ENCODE measurements around the gene ALDH3B1.

Gene ALDH3B1

GRCh38 chr11:68065841-68066240 lies 55.7 kb downstream of the ALDH3B1 start:
- Histone ChIP-seq H3K27me3 (ENCODE audit: insufficient read depth, low read length, poor library complexity, severe bottlenecking) (no peaks in the 10 kb centered on the region), H3K4me1 (ENCODE audit: insufficient read depth, low read length, poor library complexity, severe bottlenecking) (no peaks in the 10 kb centered on the region), H2AFZ (ENCODE audit: low read length) (no peak overlapping the region), H3K9me2 (replicated peaks; ENCODE audit: low read depth, low read length) (no peaks in the 10 kb centered on the region), H3K79me2 (ENCODE audit: insufficient read depth, low read length) (no peaks in the 10 kb centered on the region), H4K20me1 (ENCODE audit: insufficient read depth, low read length, poor library complexity, severe bottlenecking) (no peaks in the 10 kb centered on the region), H3K9me3 (ENCODE audit: insufficient read depth, low read depth, low read length) (no peaks in the 10 kb centered on the region), H3K4me3 (ENCODE audit: low read length, poor library complexity, severe bottlenecking) (no peak overlapping the region), H3K9ac (ENCODE audit: low read depth, low read length, poor library complexity, severe bottlenecking) (no peak overlapping the region), H3K36me3 (ENCODE audit: insufficient read depth, low read length) (peaks cover 97% of the 10 kb centered on the region; the same call in 1 of the 2 replicates), H3K4me2 (ENCODE audit: low read depth, low read length, poor library complexity, severe bottlenecking) (no peak overlapping the region), H3F3A (ENCODE audit: low read depth) (no peaks in the 10 kb centered on the region)
- TF ChIP-seq CTCF (conservative IDR thresholded peaks at IDR 0.05; ENCODE audit: low read length) (no peak), EZH2phosphoT487 (IDR thresholded peaks at IDR 0.05; ENCODE audit: borderline replicate concordance) (no peak)

GRCh38 chr11:68066742-68067141 lies 56.6 kb downstream of the ALDH3B1 start:
- H3K9ac ChIP-seq (ENCODE audit: low read depth, low read length, poor library complexity, severe bottlenecking): no peak overlapping the region
- H3K4me3 ChIP-seq (ENCODE audit: low read length, poor library complexity, severe bottlenecking): no peak overlapping the region
- H3K9me3 ChIP-seq (ENCODE audit: insufficient read depth, low read depth, low read length): no peaks in the 10 kb centered on the region
- no peak for TF ChIP-seq EZH2phosphoT487 (IDR thresholded peaks at IDR 0.05; ENCODE audit: borderline replicate concordance)
- TF ChIP-seq CTCF (conservative IDR thresholded peaks at IDR 0.05; ENCODE audit: low read length): no peak
- no peaks in the 10 kb centered on the region for H3F3A ChIP-seq (ENCODE audit: low read depth)
- H2AFZ ChIP-seq (ENCODE audit: low read length): no peak overlapping the region
- H3K79me2 ChIP-seq (ENCODE audit: insufficient read depth, low read length): no peaks in the 10 kb centered on the region
- peaks cover 98% of the 10 kb centered on the region; the same call in 1 of the 2 replicates for H3K36me3 ChIP-seq (ENCODE audit: insufficient read depth, low read length)
- H4K20me1 ChIP-seq (ENCODE audit: insufficient read depth, low read length, poor library complexity, severe bottlenecking): no peaks in the 10 kb centered on the region
- no peaks in the 10 kb centered on the region for H3K9me2 ChIP-seq (replicated peaks; ENCODE audit: low read depth, low read length)
- no peaks in the 10 kb centered on the region for H3K4me1 ChIP-seq (ENCODE audit: insufficient read depth, low read length, poor library complexity, severe bottlenecking)
- H3K27me3 ChIP-seq (ENCODE audit: insufficient read depth, low read length, poor library complexity, severe bottlenecking): no peaks in the 10 kb centered on the region
- H3K4me2 ChIP-seq (ENCODE audit: low read depth, low read length, poor library complexity, severe bottlenecking): no peak overlapping the region

DNA sequence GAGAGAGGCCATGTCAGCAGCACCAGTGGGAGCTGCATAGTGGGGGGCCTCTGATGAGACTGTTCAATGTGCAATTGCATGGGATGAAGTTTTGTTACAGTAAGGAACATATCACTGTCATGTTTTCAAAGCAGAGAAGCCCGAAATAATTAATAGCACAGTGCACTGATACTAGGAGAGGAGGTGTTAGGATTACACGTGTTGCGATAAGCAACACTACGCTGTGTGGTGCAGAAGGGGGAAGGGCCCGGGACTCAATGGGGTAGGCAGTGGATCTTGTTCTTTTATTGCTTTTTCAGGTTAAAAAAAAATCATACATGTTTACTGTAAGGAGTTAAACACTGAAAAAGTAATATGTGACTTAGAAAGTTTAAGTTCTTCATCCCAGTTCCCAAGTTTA lies 57.9 kb downstream of the ALDH3B1 start:
- no peak overlapping the region for H2AFZ ChIP-seq (ENCODE audit: low read length)
- H3K9me2 ChIP-seq (replicated peaks; ENCODE audit: low read depth, low read length): no peaks in the 10 kb centered on the region
- H3K36me3 ChIP-seq (ENCODE audit: insufficient read depth, low read length): peaks cover 95% of the 10 kb centered on the region
- no peak overlapping the region for H3K4me3 ChIP-seq (ENCODE audit: low read length, poor library complexity, severe bottlenecking)
- no peak for TF ChIP-seq CTCF (conservative IDR thresholded peaks at IDR 0.05; ENCODE audit: low read length)
- TF ChIP-seq EZH2phosphoT487 (IDR thresholded peaks at IDR 0.05; ENCODE audit: borderline replicate concordance): no peak
- H3K9ac ChIP-seq (ENCODE audit: low read depth, low read length, poor library complexity, severe bottlenecking): no peak overlapping the region
- H3K79me2 ChIP-seq (ENCODE audit: insufficient read depth, low read length): no peaks in the 10 kb centered on the region
- H3K9me3 ChIP-seq (ENCODE audit: insufficient read depth, low read depth, low read length): no peaks in the 10 kb centered on the region
- H3K27me3 ChIP-seq (ENCODE audit: insufficient read depth, low read length, poor library complexity, severe bottlenecking): no peaks in the 10 kb centered on the region
- no peaks in the 10 kb centered on the region for H3K4me1 ChIP-seq (ENCODE audit: insufficient read depth, low read length, poor library complexity, severe bottlenecking)
- no peaks in the 10 kb centered on the region for H4K20me1 ChIP-seq (ENCODE audit: insufficient read depth, low read length, poor library complexity, severe bottlenecking)
- no peak overlapping the region for H3K4me2 ChIP-seq (ENCODE audit: low read depth, low read length, poor library complexity, severe bottlenecking)
- no peaks in the 10 kb centered on the region for H3F3A ChIP-seq (ENCODE audit: low read depth)
